ENCODE results near the gene IKBKE. TPM values are rescaled to one million over a fixed set of nuclear protein-coding genes. Genes with fewer than 3 reads are reported as not detected.
"Not testable (repeated sequence)": the region's sequence is repeated elsewhere in the genome, so short reads cannot be mapped to it uniquely, and the experiment has no call there.

The IKBKE gene
- total and polyA plus RNA-seq, 10 of the 15 experiments (the other 5 are each of a cell fraction or from before 2014, with no cell fraction given) = 12.8 to 35.1 (median 23.1) TPM

GRCh38 chr1:206482611-206483010 is 12.3 kb downstream of the IKBKE start:
- no peak for ATAC-seq
- WGBS (ENCODE audit: insufficient coverage, insufficient replicate concordance, low lambda C conversion rate, missing lambda C conversion rate) = 78% methylated on average over 2 of the region's 2 CpGs

GRCh38 chr1:206483864-206484263 is 13.6 kb downstream of the IKBKE start:
- ATAC-seq; BruUV-seq (replicated peaks); H2AFZ ChIP-seq (ENCODE audit: control insufficient read depth, low read depth, low read length); in situ Hi-C loops (cut with MboI); intact Hi-C loops (cut with micrococcal nuclease; ENCODE audit: unreplicated experiment); H3K27ac ChIP-seq (ENCODE audit: control insufficient read depth, insufficient read depth); H3K9ac ChIP-seq (ENCODE audit: control insufficient read depth, insufficient read depth, low read length); H3K79me2 ChIP-seq (ENCODE audit: control insufficient read depth, insufficient read depth, low read length); H3K4me3 ChIP-seq; H3K4me2 ChIP-seq (ENCODE audit: control insufficient read depth, insufficient read depth); H3K9me3 ChIP-seq (replicated peaks; ENCODE audit: control insufficient read depth, insufficient read depth, low read length); H4K20me1 ChIP-seq (ENCODE audit: control insufficient read depth, insufficient read depth); H3K27me3 ChIP-seq (replicated peaks in 1 of 2; ENCODE audit: control insufficient read depth in 2 of 2, insufficient read depth in 2 of 2, low read length in 1 of 2); DNase-seq (ENCODE audit: low read depth, low spot score); FAIRE-seq: not testable (repeated sequence)
- ChIA-PET RAD21 (ENCODE audit: unreplicated experiment) (interaction anchor here (0.7 kb wide), 1 partner anchor 482 kb away, joined by 5 read pairs; no protein-coding TSS in a partner anchor), CTCF (interaction anchor here (1.0 to 10.7 kb wide), 4 partner anchors 12 to 100 kb away, joined by 3 to 199 read pairs (median 4); no protein-coding TSS in a partner anchor), SMC1A (ENCODE audit: uncharacterized antibody, unreplicated experiment) (interaction anchor here (0.7 to 1.8 kb wide), 4 partner anchors 9 to 1229 kb away, joined by 3 to 7 read pairs (median 4); no protein-coding TSS in a partner anchor), POLR2A (interaction anchor here (3.0 kb wide), 1 partner anchor 14 kb away, joined by 12 read pairs; the partner anchor contains the start of gene IKBKE)
- H3K4me1 ChIP-seq (ENCODE audit: control insufficient read depth, insufficient read depth, low read length) = peaks cover 12% of the 10 kb centered on the region
- 96% methylated on average over 1 of the region's 1 CpG for WGBS (ENCODE audit: insufficient coverage, insufficient replicate concordance, low lambda C conversion rate, missing lambda C conversion rate)
- peaks cover 17 to 29% of the 10 kb centered on the region in 2 experiments for H3K36me3 ChIP-seq (ENCODE audit: control insufficient read depth in 2 of 2, insufficient read depth in 2 of 2, low read length in 1 of 2)

More at GRCh38 chr1:206482611-206483010, 12.3 kb downstream of the IKBKE start:
- DNase-seq (ENCODE audit: low read depth, low spot score) (no peak), FAIRE-seq (no peak)
- no peak for TF ChIP-seq IRF4 (IDR thresholded peaks at IDR 0.05; ENCODE audit: low read depth, low read length)
- no peaks in the 10 kb centered on the region for H3K9me3 ChIP-seq (replicated peaks; ENCODE audit: control insufficient read depth, insufficient read depth, low read length)
- no peaks in the 10 kb centered on the region for H3K27me3 ChIP-seq (replicated peaks in 1 of 2; ENCODE audit: control insufficient read depth in 2 of 2, insufficient read depth in 2 of 2, low read length in 1 of 2)
- H3K79me2 ChIP-seq (ENCODE audit: control insufficient read depth, insufficient read depth, low read length) = no peaks in the 10 kb centered on the region
- in situ Hi-C loops (cut with MboI) = no loop called here
- H3K27ac ChIP-seq (ENCODE audit: control insufficient read depth, insufficient read depth) = no peak overlapping the region
- H2AFZ ChIP-seq (ENCODE audit: control insufficient read depth, low read depth, low read length) = no peak overlapping the region
- no peaks in the 10 kb centered on the region for H4K20me1 ChIP-seq (ENCODE audit: control insufficient read depth, insufficient read depth)
- peaks cover 20 to 30% of the 10 kb centered on the region in 2 experiments for H3K36me3 ChIP-seq (ENCODE audit: control insufficient read depth in 2 of 2, insufficient read depth in 2 of 2, low read length in 1 of 2)
- no peak overlapping the region for H3K4me2 ChIP-seq (ENCODE audit: control insufficient read depth, insufficient read depth)
- H3K4me1 ChIP-seq (ENCODE audit: control insufficient read depth, insufficient read depth, low read length) = peaks cover 12% of the 10 kb centered on the region
- no TSS peak for BruUV-seq (replicated peaks)
- ChIA-PET SMC1A (ENCODE audit: uncharacterized antibody, unreplicated experiment) (interaction anchor here (0.8 to 2.3 kb wide), 5 partner anchors 12 to 97 kb away, joined by 3 to 16 read pairs (median 4); partner anchors contain the start of gene IKBKE), RAD21 (ENCODE audit: unreplicated experiment) (interaction anchor here (4.4 kb wide), 1 partner anchor 12 kb away, joined by 55 read pairs; the partner anchor contains the start of gene IKBKE), CTCF (interaction anchor here (0.8 to 10.7 kb wide), 10 partner anchors 7 to 427 kb away, joined by 3 to 199 read pairs (median 4); partner anchors contain the start of gene IKBKE), POLR2A (interaction anchor here (2.4 to 3.0 kb wide), 2 partner anchors 12 to 20 kb away, joined by 7 to 12 read pairs; partner anchors contain the start of gene IKBKE)
- intact Hi-C loops (cut with micrococcal nuclease; ENCODE audit: unreplicated experiment) = no loop called here
- no peak overlapping the region for H3K4me3 ChIP-seq
- no peak overlapping the region for H3K9ac ChIP-seq (ENCODE audit: control insufficient read depth, insufficient read depth, low read length)

Data from GM12878 (cell line).